ENCODE measurements around the gene DNAAF6.

GRCh38 chrX:107293056-107293455 lies 86.6 kb downstream of the DNAAF6 start:
- no peak for TF ChIP-seq YY1 (IDR thresholded peaks at IDR 0.05; ENCODE audit: insufficient read depth, insufficient read length)
- no peak for TF ChIP-seq SUZ12 (IDR thresholded peaks at IDR 0.05; ENCODE audit: extremely low read depth, insufficient read depth, insufficient read length)
